Thymus (tissue), 11 donors: ENCODE results near the gene NFATC2. TPM values are rescaled to one million over a fixed set of nuclear protein-coding genes. Genes with fewer than 3 reads are reported as not detected.

ENCODE experiments used
- DNase-seq, 9 donors: peaks; one replicate each; pipeline ENCODE4 v3.0.0-alpha.2; 2013; ENCODE audit warnings: low spot score in 9 of 9, low read depth in 6 of 9, missing footprints in 1 of 9
- H3K27ac ChIP-seq, 2 donors: one replicate each; pipeline ENCODE4 v1.5.1; 2013; ENCODE audit warnings: control low read depth in 1 of 2, low read depth in 1 of 2, low read length in 1 of 2, mild to moderate bottlenecking in 1 of 2, moderate library complexity in 1 of 2
- H3K27me3 ChIP-seq, 2 donors: one replicate each; pipeline ENCODE4 v1.5.1; 2013; ENCODE audit warnings: low read length in 1 of 2; ENCODE audit not compliant: control insufficient read depth in 2 of 2, insufficient read depth in 1 of 2
- H3K36me3 ChIP-seq, 2 donors: one replicate each; pipeline ENCODE4 v1.5.1; 2013; ENCODE audit warnings: low read length in 1 of 2, mild to moderate bottlenecking in 1 of 2, moderate library complexity in 1 of 2; ENCODE audit not compliant: control insufficient read depth in 2 of 2, insufficient read depth in 2 of 2
- H3K4me1 ChIP-seq, 2 donors: one replicate each; pipeline ENCODE4 v1.5.1; 2013; ENCODE audit warnings: low read length in 2 of 2; ENCODE audit not compliant: control insufficient read depth in 2 of 2, insufficient read depth in 2 of 2
- H3K4me3 ChIP-seq, 2 donors: one replicate each; pipeline ENCODE4 v1.5.1; 2013; ENCODE audit warnings: low read length in 2 of 2, control low read depth in 1 of 2, mild to moderate bottlenecking in 1 of 2
- H3K9me3 ChIP-seq, 2 donors: one replicate each; pipeline ENCODE4 v1.5.1; 2013; ENCODE audit warnings: low read length in 1 of 2, mild to moderate bottlenecking in 1 of 2; ENCODE audit not compliant: control insufficient read depth in 2 of 2, insufficient read depth in 1 of 2
- WGBS: extraction: QIAGEN DNeasy Blood & Tissue Kit; methylation state at CpG from one replicate; pipeline ENCODE4 v1.1.7; 2013; 5-methylcytosine and 5-hydroxymethylcytosine counted together
- polyA plus RNA-seq: library from polyadenylated mRNA; stranded (reverse); fragments of 200-250 nt; gene quantifications from one replicate; pipeline ENCODE4 v1.2.3, GENCODE V29; 2013
- total RNA-seq: library from RNA; stranded (reverse); fragments of 120-200 nt; gene quantifications from one replicate; pipeline ENCODE4 v1.2.4, GENCODE V29; 2013
- donor health status: healthy.

NFATC2 gene
- total and polyA plus RNA-seq, 2 donors, result 2.4 to 4.4 TPM

- Histone ChIP-seq H3K27me3 (no peaks in the 10 kb centered on the region), H3K9me3 (no peaks in the 10 kb centered on the region), H3K4me3 (no peak overlapping the region), H3K27ac (no peak overlapping the region), H3K4me1 (peaks cover 0 to 4% of the 10 kb centered on the region in 2 donors), H3K36me3 (no peaks in the 10 kb centered on the region)
- no peak for DNase-seq
- 94% methylated on average over 13 of the region's 13 CpGs for WGBS
Observed at GRCh38 chr20:51583073-51583472, 40.6 kb upstream of the NFATC2 start.

- H3K27ac ChIP-seq, result no peak overlapping the region
- no peak for DNase-seq
- peaks cover 0 to 4% of the 10 kb centered on the region in 2 donors for H3K4me1 ChIP-seq
- H3K27me3 ChIP-seq, result no peaks in the 10 kb centered on the region
- no peaks in the 10 kb centered on the region for H3K9me3 ChIP-seq
- no peaks in the 10 kb centered on the region for H3K36me3 ChIP-seq
- H3K4me3 ChIP-seq, result no peak overlapping the region
Observed at GRCh38 chr20:51581571-51581970, 39.1 kb upstream of the NFATC2 start.

- no peak overlapping the region for H3K27ac ChIP-seq
- DNase-seq, result no peak
- 91% methylated on average over 8 of the region's 8 CpGs for WGBS
- H3K9me3 ChIP-seq, result no peaks in the 10 kb centered on the region
- H3K36me3 ChIP-seq, result no peaks in the 10 kb centered on the region
- H3K4me1 ChIP-seq, result no peaks in the 10 kb centered on the region
- H3K27me3 ChIP-seq, result no peaks in the 10 kb centered on the region
- H3K4me3 ChIP-seq, result no peak overlapping the region
Observed at GRCh38 chr20:51579137-51579536, 36.6 kb upstream of the NFATC2 start.

- no peaks in the 10 kb centered on the region for H3K9me3 ChIP-seq
- 91% methylated on average over 2 of the region's 2 CpGs for WGBS
Observed at GRCh38 chr20:51578145-51578459, 35.6 kb upstream of the NFATC2 start.

GRCh38 chr20:51577432-51578144 is 35.1 kb upstream of the NFATC2 start:
- DNase-seq, result no peak
- no peaks in the 10 kb centered on the region for H3K9me3 ChIP-seq
- H3K27ac ChIP-seq, result no peak overlapping the region
- no peaks in the 10 kb centered on the region for H3K36me3 ChIP-seq
- no peak overlapping the region for H3K4me3 ChIP-seq
- 98% methylated on average over 11 of the region's 11 CpGs for WGBS
- no peaks in the 10 kb centered on the region for H3K4me1 ChIP-seq
- H3K27me3 ChIP-seq, result no peaks in the 10 kb centered on the region

More at GRCh38 chr20:51578145-51578459, 35.6 kb upstream of the NFATC2 start:
- H3K36me3 ChIP-seq, result no peaks in the 10 kb centered on the region
- no peaks in the 10 kb centered on the region for H3K4me1 ChIP-seq
- no peaks in the 10 kb centered on the region for H3K27me3 ChIP-seq
- H3K4me3 ChIP-seq, result no peak overlapping the region
- H3K27ac ChIP-seq, result no peak overlapping the region
- no peak for DNase-seq

GRCh38 chr20:51575486-51575885 is 33.0 kb upstream of the NFATC2 start:
- Histone ChIP-seq H3K36me3 (no peaks in the 10 kb centered on the region), H3K27ac (no peak overlapping the region), H3K9me3 (no peaks in the 10 kb centered on the region), H3K27me3 (peaks cover 0 to 3% of the 10 kb centered on the region in 2 donors), H3K4me1 (no peaks in the 10 kb centered on the region), H3K4me3 (no peak overlapping the region)
- 94% methylated on average over 3 of the region's 3 CpGs for WGBS
- DNase-seq, result no peak

- no peaks in the 10 kb centered on the region for H3K9me3 ChIP-seq
- no peak overlapping the region for H3K4me3 ChIP-seq
- DNase-seq, result no peak
- no peaks in the 10 kb centered on the region for H3K36me3 ChIP-seq
- no peak overlapping the region for H3K27ac ChIP-seq
- H3K27me3 ChIP-seq, result peaks cover 0 to 9% of the 10 kb centered on the region in 2 donors
- 98% methylated on average over 6 of the region's 6 CpGs for WGBS
- no peaks in the 10 kb centered on the region for H3K4me1 ChIP-seq
Observed at GRCh38 chr20:51574248-51575033, 31.9 kb upstream of the NFATC2 start.

GRCh38 chr20:51573576-51574243 is 31.2 kb upstream of the NFATC2 start:
- no peak for DNase-seq
- Histone ChIP-seq H3K9me3 (no peaks in the 10 kb centered on the region), H3K4me1 (no peaks in the 10 kb centered on the region), H3K27me3 (peaks cover 0 to 9% of the 10 kb centered on the region in 2 donors), H3K4me3 (no peak overlapping the region), H3K27ac (no peak overlapping the region), H3K36me3 (no peaks in the 10 kb centered on the region)
- whole genome bisulfite sequencing, result 80% methylated on average over 8 of the region's 8 CpGs

GRCh38 chr20:51571460-51571794 is 28.9 kb upstream of the NFATC2 start:
- Histone ChIP-seq H3K36me3 (no peaks in the 10 kb centered on the region), H3K9me3 (no peaks in the 10 kb centered on the region), H3K4me3 (no peak overlapping the region), H3K27me3 (peaks cover 0 to 9% of the 10 kb centered on the region in 2 donors), H3K4me1 (no peaks in the 10 kb centered on the region), H3K27ac (no peak overlapping the region)
- 85% methylated on average over 4 of the region's 4 CpGs for WGBS
- DNase-seq, result no peak
